Muscle layer of colon (tissue), 2 donors: Measurements from ENCODE around the gene TMIGD1.
"Not testable (repeated sequence)": the region's sequence is repeated elsewhere in the genome, so short reads cannot be mapped to it uniquely, and the experiment has no call there.

Experiments used
- H3K27ac ChIP-seq: one replicate; pipeline ENCODE4 v1.7.0; 2013; ENCODE audit warnings: low read depth, mild to moderate bottlenecking, low read length, moderate library complexity
- H3K27me3 ChIP-seq, 2 donors: one replicate each; pipeline ENCODE4 v1.7.0; 2013; ENCODE audit warnings: low read length in 2 of 2, mild to moderate bottlenecking in 2 of 2; ENCODE audit not compliant: insufficient read depth in 2 of 2, control insufficient read depth in 1 of 2
- H3K36me3 ChIP-seq: one replicate; pipeline ENCODE4 v1.7.0; 2013; ENCODE audit warnings: mild to moderate bottlenecking, low read length; ENCODE audit not compliant: insufficient read depth
- H3K4me1 ChIP-seq: one replicate; pipeline ENCODE4 v1.7.0; 2013; ENCODE audit warnings: mild to moderate bottlenecking, low read length; ENCODE audit not compliant: insufficient read depth
- H3K4me3 ChIP-seq, 2 donors: one replicate each; pipeline ENCODE4 v1.7.0; 2013; ENCODE audit warnings: low read length in 2 of 2, low read depth in 1 of 2, mild to moderate bottlenecking in 1 of 2, moderate library complexity in 1 of 2
- H3K9ac ChIP-seq: one replicate; pipeline ENCODE4 v1.7.0; 2013; ENCODE audit warnings: low read length
- H3K9me3 ChIP-seq: one replicate; pipeline ENCODE4 v1.7.0; 2013; ENCODE audit warnings: mild to moderate bottlenecking, low read length
- donor health status: abdominal sarcoma.
- donor health status: Adenocarcinoma of cecum.

The TMIGD1 gene

GRCh38 chr17:30352240-30352814, 18.5 kb upstream of the TMIGD1 start:
- H3K9ac ChIP-seq, result no peak overlapping the region
- H3K4me1 ChIP-seq, result no peaks in the 10 kb centered on the region
- no peak overlapping the region for H3K4me3 ChIP-seq
- no peaks in the 10 kb centered on the region for H3K9me3 ChIP-seq
- no peaks in the 10 kb centered on the region for H3K36me3 ChIP-seq
- H3K27ac ChIP-seq, result no peak overlapping the region
- H3K27me3 ChIP-seq, result no peaks in the 10 kb centered on the region

DNA sequence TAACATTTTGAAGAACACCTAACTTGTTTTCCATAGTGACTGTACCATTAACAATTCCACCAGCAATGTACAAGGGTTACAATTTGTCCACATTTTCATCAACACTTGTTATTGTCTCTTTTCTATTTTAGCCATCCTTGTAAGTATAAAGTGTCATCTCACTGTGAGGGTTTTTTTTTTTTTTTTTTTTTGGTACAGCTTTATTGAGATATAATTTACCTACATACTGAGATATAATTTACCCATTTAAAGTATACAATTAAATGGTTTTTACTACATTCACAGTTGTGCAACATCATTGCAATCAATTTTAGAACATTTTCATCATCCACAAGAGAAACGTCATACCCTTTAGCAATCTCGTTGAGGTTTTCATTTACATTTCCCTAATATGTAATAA, 17.9 kb upstream of the TMIGD1 start:
- Histone ChIP-seq H3K27me3 (no peaks in the 10 kb centered on the region), H3K27ac (no peak overlapping the region), H3K9ac (no peak overlapping the region), H3K36me3 (no peaks in the 10 kb centered on the region), H3K4me1 (no peaks in the 10 kb centered on the region), H3K4me3 (no peak overlapping the region), H3K9me3 (no peaks in the 10 kb centered on the region)

DNA sequence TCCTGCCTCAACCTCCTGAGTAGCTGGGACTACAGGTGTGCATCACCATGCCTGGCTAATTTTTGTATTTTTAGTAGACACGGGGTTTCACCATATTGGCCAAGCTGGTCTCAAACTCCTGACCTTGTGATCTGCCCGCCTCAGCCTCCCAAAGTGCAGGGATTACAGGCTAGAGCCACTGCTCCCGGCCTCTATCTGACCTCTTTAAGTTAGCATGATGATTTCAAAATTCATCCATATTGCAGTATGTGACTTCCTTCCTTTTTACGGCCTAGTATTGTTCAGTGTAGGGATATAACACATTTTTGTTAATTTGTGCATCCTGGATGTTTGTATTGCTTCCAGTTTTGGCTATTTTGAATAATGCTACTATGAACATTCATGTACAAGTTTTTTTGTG, 17.4 kb upstream of the TMIGD1 start:
- H3K4me1 ChIP-seq, H3K4me3 ChIP-seq, H3K9me3 ChIP-seq, H3K36me3 ChIP-seq, H3K27ac ChIP-seq, H3K9ac ChIP-seq, H3K27me3 ChIP-seq: not testable (repeated sequence)

- no peaks in the 10 kb centered on the region for H3K36me3 ChIP-seq
- H3K27me3 ChIP-seq, result no peaks in the 10 kb centered on the region
- H3K9ac ChIP-seq, result no peak overlapping the region
- H3K27ac ChIP-seq, result no peak overlapping the region
- H3K4me1 ChIP-seq, result no peaks in the 10 kb centered on the region
- H3K9me3 ChIP-seq, result no peaks in the 10 kb centered on the region
- no peak overlapping the region for H3K4me3 ChIP-seq
These were observed 15.4 kb upstream of the TMIGD1 start for GRCh38 chr17:30349252-30349651.

- Histone ChIP-seq H3K4me3 (no peak overlapping the region), H3K36me3 (no peaks in the 10 kb centered on the region), H3K27ac (no peak overlapping the region), H3K4me1 (no peaks in the 10 kb centered on the region), H3K9ac (no peak overlapping the region), H3K9me3 (no peaks in the 10 kb centered on the region), H3K27me3 (no peaks in the 10 kb centered on the region)
These were observed 13.6 kb upstream of the TMIGD1 start for GRCh38 chr17:30347488-30347887.

- no peaks in the 10 kb centered on the region for H3K27me3 ChIP-seq
- no peak overlapping the region for H3K4me3 ChIP-seq
- H3K4me1 ChIP-seq, result no peaks in the 10 kb centered on the region
- H3K27ac ChIP-seq, result no peak overlapping the region
- no peaks in the 10 kb centered on the region for H3K36me3 ChIP-seq
- H3K9me3 ChIP-seq, result no peaks in the 10 kb centered on the region
- no peak overlapping the region for H3K9ac ChIP-seq
These were observed 12.5 kb upstream of the TMIGD1 start for GRCh38 chr17:30346221-30346795.

DNA sequence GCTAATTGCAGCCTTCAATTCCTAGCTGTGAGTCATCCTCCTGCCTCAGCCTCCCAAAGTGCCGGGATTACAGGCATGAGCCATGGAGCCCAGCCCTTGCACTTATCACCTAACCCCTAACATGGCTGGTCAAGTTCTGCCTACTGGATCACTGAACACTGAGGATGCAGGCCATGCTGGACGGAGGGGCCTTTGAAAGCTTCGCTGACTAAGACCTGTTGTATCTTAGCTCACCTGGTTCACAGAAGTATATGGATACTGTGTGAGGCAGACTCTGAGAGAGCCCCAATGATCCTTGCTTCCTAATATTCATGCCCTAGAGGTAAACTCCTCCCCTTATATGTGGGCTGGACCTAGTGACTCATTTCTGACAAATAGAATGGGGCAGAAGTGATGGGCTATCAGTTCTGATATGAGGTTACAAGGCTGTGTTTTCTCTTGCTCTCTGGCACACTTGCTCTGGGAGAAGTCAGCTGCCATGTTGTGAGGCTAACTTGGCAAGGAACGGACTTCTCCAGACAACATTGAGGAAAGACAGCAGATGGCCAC, 11.7 kb upstream of the TMIGD1 start:
- no peaks in the 10 kb centered on the region for H3K9me3 ChIP-seq
- H3K9ac ChIP-seq, result no peak overlapping the region
- H3K4me1 ChIP-seq, result peaks cover 2% of the 10 kb centered on the region
- H3K27ac ChIP-seq, result no peak overlapping the region
- H3K36me3 ChIP-seq, result no peaks in the 10 kb centered on the region
- no peaks in the 10 kb centered on the region for H3K27me3 ChIP-seq
- H3K4me3 ChIP-seq, result no peak overlapping the region

- Histone ChIP-seq H3K27ac (no peak overlapping the region), H3K9ac (no peak overlapping the region), H3K27me3 (no peaks in the 10 kb centered on the region), H3K9me3 (no peaks in the 10 kb centered on the region), H3K4me3 (no peak overlapping the region), H3K36me3 (no peaks in the 10 kb centered on the region), H3K4me1 (peaks cover 8% of the 10 kb centered on the region)
These were observed 11.2 kb upstream of the TMIGD1 start for GRCh38 chr17:30345089-30345433.

DNA sequence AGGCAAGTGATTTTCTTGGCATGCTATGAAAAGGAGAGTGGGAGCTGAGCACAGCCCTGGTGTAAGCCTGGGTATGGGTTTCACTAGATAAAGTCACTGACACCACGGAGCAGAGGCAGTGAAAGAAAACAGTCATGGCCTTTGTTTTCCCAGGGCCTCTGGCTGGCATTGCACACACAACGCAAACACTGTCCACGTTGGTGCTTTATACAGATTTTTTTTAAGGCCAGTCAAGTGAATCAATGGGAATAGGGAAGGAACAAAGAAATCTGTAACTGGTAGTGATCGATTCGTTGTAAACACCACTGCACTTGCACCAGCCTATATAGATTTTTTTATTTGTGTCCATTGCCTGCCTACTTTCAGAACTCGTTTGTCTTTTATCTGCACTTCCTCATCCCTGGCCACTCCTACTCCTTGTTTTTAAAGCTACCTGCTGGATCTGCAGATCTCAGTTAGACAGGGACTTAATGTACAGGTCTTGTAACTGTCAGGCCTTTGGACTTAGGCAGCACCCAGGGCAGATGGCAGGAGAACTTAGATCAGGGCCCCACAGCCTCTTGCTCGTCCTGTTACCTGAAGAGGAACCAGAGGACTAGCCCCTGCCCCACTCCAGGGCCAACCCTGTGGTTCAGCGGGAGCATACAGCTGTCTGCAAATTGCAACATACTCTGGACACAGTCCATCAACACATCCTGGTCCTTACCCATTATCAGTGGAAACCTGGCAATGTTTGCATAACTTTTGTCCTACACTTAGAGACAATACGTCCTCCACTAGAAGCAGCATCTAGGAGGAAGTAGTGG, 10.6 kb upstream of the TMIGD1 start:
- Histone ChIP-seq H3K9ac (no peak overlapping the region), H3K9me3 (no peaks in the 10 kb centered on the region), H3K36me3 (no peaks in the 10 kb centered on the region), H3K27ac (no peak overlapping the region), H3K27me3 (no peaks in the 10 kb centered on the region), H3K4me1 (peaks cover 10% of the 10 kb centered on the region), H3K4me3 (no peak overlapping the region)

DNA sequence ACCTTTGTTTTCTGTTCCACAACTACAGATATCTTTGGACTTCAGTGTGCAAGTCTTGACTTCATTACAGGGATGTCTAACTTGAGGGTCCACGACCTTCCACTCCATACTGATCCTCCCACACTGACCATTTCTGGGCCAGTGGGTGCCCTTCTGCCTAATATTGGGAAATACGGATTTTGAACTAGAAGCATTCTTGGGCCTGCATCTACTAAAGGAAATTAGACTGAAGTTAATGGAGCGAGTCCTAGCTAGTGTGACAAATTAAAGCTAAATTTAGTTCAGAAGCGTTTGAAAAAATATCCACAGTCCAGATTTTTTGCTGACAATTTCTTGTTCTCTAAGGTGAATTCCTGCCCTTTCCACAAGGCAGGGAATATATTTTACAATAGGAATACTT, 9.9 kb upstream of the TMIGD1 start:
- Histone ChIP-seq H3K9ac (no peak overlapping the region), H3K4me1 (peaks cover 10% of the 10 kb centered on the region), H3K4me3 (no peak overlapping the region), H3K36me3 (no peaks in the 10 kb centered on the region), H3K27ac (no peak overlapping the region), H3K27me3 (no peaks in the 10 kb centered on the region), H3K9me3 (no peaks in the 10 kb centered on the region)

DNA sequence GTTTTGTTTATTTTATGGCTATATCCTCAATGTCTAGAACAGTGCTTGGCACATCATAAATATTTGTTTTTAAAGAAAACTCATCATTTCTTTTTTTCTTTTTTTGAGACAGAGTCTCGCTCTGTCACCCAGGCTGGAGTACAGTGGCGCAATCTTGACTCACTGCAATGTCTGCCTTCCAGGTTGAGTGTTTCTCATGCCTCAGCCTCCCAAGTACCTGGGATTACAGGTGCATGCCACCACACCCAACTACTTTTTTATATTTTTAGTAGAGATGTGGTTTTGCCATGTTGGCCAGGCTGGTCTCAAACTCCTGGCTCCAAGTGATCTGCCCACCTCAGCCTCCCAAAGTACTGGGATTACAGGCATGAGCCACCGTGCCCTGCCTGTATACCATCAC, 9.4 kb upstream of the TMIGD1 start:
- not testable (repeated sequence) for H3K27ac ChIP-seq, H3K9me3 ChIP-seq, H3K4me3 ChIP-seq, H3K36me3 ChIP-seq, H3K27me3 ChIP-seq, H3K9ac ChIP-seq
- H3K4me1 ChIP-seq, result peaks cover 10% of the 10 kb centered on the region
